ENCODE measurements around the gene ABCC8. TPM values are rescaled to one million over a fixed set of nuclear protein-coding genes. Genes with fewer than 3 reads are reported as not detected.

The ABCC8 gene
- total RNA-seq, 1 experiment from 2014 or later, result not detected

DNA sequence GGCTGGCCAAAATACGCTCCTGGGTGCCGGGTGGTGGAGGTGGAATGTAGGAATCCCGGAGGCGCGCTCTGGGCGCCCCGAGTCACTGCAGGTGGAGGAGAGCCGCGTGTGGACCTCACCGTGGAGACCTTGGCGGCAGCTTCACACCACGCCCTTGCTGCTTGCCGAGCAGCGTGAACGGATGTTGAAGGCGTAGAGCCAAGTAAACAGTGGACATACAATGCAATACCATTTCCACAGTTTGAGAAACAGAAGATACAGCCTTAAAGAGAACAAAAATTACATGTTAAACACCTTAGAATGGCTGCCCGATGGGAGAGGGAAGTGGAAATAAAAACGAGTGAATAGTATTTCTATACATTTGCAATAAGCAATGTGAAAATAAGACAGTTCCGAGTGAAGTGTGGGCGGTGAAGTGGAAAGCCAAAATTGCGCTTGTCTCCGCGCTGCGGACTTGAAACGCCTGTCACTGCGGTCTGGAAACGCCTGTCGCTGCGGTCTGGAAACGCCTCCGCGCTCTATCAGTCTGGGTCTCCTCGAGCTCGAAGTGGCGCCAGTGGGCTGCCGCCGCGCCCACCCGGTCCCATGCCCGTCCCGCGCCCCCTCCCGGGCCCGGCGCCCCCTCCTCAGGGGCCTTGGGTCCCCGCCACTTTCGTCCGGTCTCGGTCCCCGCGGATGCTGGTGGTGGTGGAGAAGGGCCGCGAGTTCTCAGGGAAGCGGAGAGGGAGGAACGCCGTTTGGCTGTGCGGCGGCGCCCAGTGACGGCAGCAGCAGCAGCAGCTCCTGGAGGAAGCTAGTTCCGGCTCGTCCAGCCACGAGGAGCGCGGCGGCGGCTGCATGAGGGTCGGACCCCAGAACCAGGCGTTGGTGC is 123.5 kb downstream of the ABCC8 start:
- DNase-seq (ENCODE audit: low spot score), result peak; percentile 52

DNA sequence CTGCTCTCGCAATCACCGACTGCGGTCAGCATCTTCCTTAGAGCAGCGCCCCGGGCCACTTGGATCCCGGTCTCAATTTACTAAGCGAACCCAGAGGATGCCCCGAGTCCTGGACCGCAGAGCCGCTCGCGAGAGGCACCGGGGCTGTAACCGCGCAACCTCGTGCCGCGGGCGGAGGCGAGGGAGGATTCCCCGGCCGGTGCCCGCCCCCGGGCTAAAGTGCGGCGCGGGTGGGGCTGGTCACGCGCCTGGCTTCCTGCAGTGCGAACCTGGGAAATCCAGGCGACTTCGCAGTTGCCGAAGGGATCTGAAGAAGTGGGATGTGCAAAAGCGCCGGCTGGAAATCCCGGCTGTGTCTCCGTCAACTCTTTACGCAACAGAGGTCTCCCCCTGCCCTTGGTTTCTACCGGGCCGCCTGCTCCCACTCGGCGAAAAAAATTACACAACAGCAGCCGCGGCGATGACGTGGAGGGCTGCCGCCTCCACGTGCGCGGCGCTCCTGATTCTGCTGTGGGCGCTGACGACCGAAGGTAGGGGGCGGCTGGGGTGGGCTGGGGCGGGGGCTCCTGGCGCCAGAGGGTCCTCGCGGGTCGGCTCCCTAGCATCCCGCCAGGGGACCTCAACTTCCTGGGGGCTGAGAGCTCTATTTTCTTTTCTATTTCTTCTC is 125.0 kb downstream of the ABCC8 start, which contains the start of gene NCR3LG1:
TSS of gene NCR3LG1 (plus strand) at position 291 of the 667 bp plus-strand sequence. CDS start at position 461, 170 bp downstream.
- no peak for DNase-seq (ENCODE audit: low spot score)

DNA sequence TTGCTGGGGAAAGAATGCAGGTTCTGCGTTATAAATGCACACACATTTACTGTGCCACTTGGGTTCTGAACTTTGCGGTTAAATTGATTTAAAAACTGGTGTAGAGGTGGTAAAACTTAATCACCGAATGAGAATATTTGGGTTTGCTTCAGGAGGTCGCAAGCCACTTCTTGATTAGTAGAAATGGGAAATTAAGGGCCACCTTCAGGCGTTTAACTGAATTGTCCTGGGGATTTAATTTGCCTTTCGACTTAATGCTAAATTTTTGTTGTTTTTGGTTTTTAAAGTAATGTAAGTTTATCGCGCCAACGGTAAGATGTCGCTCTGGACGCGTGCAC is 125.5 kb downstream of the ABCC8 start:
- DNase-seq (ENCODE audit: low spot score), result no peak

DNA sequence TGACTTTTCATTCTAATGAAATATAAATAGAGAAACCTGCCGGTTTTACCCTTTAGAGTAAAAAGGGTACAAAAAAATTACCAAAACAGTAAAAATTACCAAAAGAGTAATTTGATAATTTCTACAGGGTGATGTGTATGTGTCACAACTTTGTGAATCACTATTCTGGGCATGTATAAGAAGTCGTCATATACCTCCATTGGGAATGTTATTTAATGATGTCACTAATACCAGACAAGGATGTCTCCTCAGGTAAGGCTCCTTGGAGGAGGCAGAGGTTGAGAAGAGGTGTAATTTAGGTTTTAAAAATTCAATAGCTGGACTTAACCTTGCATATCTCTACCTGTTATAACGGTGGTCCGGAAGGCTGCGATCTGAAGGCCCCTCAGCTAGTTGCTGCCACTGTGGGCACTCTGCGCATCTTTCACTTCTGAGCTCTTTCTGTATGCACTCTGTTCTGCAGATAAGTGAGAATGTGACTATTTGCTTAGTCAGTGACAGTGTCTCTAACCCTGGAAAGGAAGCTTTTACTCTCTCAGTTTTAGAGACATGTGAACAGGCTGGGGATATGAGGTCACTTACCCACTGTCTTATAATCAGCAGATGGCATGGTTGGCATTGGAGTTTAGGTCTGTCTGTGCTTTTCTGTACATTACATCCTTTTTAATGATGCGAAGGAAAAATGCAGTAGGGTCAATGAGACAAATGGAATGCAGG is 126.0 kb downstream of the ABCC8 start:
- no peak for DNase-seq (ENCODE audit: low spot score)

DNA sequence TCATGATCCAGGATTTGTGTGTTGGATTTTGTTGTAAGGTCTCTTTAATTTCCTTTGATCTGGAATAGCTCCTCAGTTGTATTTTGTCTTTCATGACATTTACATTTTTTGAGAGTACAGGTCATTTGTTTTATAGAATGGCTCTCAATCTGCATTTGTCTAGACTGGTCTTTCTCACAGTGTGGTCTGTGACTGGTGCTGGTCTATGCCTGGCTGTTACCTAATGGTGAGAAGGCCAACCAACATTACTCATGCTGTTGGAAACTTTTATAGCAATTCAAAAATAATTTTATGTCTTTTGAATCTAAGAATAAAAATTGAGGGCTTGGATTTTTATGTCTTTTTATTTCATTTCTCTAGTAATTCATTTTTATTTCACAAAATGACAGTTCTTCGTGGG is 129.0 kb downstream of the ABCC8 start:
- DNase-seq (ENCODE audit: low spot score), result no peak

DNA sequence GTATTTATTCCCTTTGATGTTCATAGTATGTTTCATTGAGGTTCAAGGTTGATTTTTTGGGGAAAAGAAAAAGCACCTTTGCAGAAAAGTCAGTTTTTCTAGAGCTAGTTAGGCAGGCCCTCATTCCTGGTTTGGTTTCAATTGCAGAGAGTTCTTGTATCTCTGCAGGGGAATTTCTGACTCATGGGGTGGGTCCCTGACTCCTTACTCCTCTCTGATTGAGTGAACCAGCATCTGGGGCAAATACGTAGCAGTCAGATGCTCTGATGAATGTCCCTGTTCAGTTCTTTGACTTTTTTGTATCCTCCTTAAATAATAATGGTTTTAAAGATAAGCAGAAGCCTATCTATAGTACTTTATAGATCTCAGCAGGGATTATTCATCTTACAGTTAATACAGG is 132.7 kb downstream of the ABCC8 start:
- peak; percentile 88 for DNase-seq (ENCODE audit: low spot score)

DNA sequence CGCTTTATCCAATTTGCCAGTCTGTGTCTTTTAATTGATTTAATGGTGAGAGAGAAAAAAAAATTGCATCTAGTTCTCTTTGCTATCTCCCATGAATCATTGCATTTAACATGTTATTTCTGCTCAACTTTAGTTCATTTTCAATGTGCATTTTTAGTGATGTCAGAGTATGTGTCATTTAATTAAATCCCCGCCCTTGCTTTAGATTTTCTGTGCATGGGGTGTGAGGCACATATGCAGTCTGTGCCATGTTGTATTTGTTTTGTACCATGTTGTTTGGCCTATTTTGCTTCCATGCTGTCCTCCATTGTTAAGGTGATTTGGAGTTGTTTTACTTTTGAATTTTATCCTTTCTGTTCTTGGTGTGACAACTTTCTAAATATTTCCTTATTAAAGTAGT is 133.4 kb downstream of the ABCC8 start:
- no peak for DNase-seq (ENCODE audit: low spot score)

Other genes starting within 250 kb of the ABCC8 start
- 145 and 150 TPM in 2 replicates for gene NUCB2, start 200.1 kb downstream of the ABCC8 start, total RNA-seq (2014; rRNA removed; shearing (Covaris generic))
- gene NCR3LG1, start 125.0 kb downstream of the ABCC8 start, total RNA-seq (2014; rRNA removed; shearing (Covaris generic)), result 0.34 and 0.52 TPM in 2 replicates
- 0.09 and 0.26 TPM in 2 replicates for gene KCNJ11, start 88.2 kb downstream of the ABCC8 start, total RNA-seq (2014; rRNA removed; shearing (Covaris generic))
- gene USH1C, start 67.6 kb upstream of the ABCC8 start, total RNA-seq (2014; rRNA removed; shearing (Covaris generic)), result not detected in 2 replicates
- gene OTOG, start 70.4 kb upstream of the ABCC8 start, total RNA-seq (2014; rRNA removed; shearing (Covaris generic)), result not detected in 2 replicates
- gene MYOD1, start 242.7 kb upstream of the ABCC8 start, total RNA-seq (2014; rRNA removed; shearing (Covaris generic)), result not detected in 2 replicates

Measured in A172 (cell line).